TTC549 (cell line): ENCODE measurements around the gene OSBPL6.

Source experiments
- FAIRE-seq: peaks from 2 replicates; lab custom pipeline; 2012; peaks lifted over from hg19 to GRCh38; lab: Jason Lieb, UNC

Gene OSBPL6

DNA sequence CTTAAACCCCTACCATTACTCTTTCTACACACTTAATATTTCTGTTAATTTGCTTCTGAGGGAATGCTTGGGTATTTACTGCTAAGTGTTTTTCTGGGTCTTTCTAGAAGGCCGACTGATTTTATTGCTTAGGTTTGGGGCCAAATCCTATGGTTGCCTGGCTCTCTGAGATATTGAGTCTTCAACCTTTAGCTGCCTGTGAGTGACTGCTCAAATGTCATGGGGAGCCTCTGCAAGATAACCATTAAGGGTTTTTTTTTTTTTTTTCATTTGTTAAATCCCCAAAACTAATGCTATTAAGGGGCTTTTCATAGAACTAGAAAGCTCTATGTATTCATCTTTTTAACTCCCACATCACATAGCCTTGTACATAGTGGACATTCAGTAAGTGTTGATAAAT, 5.0 kb downstream of the OSBPL6 start:
- no peak for FAIRE-seq

- FAIRE-seq, result no peak
These were observed 6.0 kb downstream of the OSBPL6 start for GRCh38 chr2:178200331-178200730.

DNA sequence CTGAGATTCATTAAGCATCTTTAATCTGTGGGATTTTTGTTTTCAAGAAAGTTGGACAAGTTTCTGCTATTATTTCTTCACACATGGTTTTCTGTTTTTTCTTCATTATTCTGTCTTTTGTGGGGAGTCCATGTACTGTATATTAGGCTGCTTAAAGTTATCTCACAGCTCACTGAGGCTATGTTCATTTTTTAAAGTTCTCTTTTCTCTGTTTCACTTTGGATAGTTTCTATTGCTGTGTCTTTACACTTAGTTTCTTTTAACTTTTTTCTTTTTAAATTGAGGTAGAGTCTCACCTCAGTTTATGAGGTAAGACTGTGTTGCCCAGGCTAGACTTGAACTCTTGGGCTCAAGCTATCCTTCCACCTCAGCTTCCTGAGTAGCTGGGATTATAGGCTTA, 8.6 kb downstream of the OSBPL6 start:
- FAIRE-seq, result no peak

DNA sequence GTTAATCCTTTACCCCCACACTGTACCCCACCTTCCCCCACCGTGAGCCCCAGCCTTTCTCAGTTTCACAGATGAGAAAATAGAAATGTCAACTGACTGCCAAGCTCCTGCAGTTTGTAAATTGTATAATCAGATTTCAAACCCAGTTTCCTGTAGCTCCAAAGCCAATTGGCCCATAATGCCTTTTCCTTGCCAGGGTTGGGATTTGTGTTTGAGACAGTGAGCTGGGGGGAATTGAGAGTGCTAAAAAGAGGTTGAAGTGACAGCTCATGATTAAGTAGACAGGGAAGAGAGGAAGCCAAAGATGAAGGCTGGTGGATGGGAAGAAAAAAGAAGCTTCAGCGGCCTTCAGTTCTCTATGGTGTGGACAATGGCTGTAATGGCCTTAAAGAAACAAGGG, 10.7 kb downstream of the OSBPL6 start:
- no peak for FAIRE-seq

- no peak for FAIRE-seq
These were observed 11.7 kb downstream of the OSBPL6 start for GRCh38 chr2:178205853-178206521.

- no peak for FAIRE-seq
These were observed 14.0 kb downstream of the OSBPL6 start for GRCh38 chr2:178208336-178208735.

DNA sequence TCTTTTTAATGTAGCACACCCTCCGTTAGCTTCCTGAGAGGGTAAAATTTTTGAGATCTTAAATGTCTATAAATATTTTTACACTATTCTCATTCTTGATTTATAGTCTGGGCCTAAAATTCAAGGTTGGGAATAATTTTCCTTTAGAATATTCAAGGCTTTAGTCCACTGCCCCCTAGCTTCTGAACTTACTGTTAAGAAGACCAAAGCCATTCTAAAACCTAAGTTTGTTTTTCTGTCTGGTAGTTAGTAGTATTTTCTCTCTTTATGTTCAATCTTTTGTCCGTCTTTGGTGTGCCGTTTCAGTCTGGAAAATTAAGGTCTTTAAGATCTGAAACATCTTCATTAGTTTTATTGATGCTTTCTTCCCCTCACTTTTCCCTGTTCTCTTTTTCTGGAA, 14.5 kb downstream of the OSBPL6 start:
- peak; percentile 86 for FAIRE-seq

GRCh38 chr2:178211460-178211859, 17.1 kb downstream of the OSBPL6 start:
- no peak for FAIRE-seq

DNA sequence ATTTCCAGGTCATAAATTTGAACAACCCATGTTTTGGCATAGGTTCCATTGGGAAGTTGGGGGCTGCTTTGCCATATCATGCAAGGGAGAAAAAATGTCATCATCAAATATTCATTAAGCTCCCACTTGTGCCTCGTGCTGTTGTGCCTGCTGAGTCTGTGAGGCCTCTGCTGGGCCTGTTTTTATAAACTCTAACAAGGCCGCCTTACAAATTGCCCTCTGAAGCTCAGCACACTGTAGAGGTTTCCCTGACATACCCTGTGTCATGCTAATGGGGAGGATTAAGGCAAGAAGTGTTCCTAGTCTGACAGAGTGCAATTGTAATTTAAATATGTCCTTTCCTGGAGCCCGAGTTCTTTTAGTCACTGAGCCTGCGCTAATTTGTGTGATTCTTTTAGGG, 17.6 kb downstream of the OSBPL6 start:
- no peak for FAIRE-seq

GRCh38 chr2:178213991-178214390, 19.7 kb downstream of the OSBPL6 start:
- no peak for FAIRE-seq

- FAIRE-seq, result no peak
These were observed 24.9 kb downstream of the OSBPL6 start for GRCh38 chr2:178219247-178219646.

DNA sequence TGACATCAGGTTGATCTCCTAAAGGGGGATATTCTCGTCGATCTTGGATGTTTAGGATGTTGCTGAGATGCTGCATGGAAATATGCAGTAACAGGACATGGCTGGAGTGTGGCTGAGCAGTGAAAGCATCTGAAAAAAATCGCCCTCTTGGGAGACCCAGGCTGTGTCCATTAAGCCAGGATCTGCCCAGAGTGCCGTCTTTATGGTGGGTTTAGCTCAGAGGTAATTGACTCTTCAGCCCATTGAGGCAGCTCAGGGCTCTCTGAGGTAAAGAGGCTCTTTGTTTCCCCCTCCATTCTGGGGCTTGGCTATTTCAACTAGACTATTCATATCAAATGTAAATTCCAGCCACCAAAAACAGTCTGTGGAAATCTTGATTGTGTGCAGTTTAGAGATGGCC, 26.5 kb downstream of the OSBPL6 start:
- no peak for FAIRE-seq

- FAIRE-seq, result no peak
These were observed 27.2 kb downstream of the OSBPL6 start for GRCh38 chr2:178221556-178221955.

GRCh38 chr2:178223806-178224205, 29.5 kb downstream of the OSBPL6 start:
- no peak for FAIRE-seq

GRCh38 chr2:178225006-178225805, 30.9 kb downstream of the OSBPL6 start:
- FAIRE-seq, result no peak

DNA sequence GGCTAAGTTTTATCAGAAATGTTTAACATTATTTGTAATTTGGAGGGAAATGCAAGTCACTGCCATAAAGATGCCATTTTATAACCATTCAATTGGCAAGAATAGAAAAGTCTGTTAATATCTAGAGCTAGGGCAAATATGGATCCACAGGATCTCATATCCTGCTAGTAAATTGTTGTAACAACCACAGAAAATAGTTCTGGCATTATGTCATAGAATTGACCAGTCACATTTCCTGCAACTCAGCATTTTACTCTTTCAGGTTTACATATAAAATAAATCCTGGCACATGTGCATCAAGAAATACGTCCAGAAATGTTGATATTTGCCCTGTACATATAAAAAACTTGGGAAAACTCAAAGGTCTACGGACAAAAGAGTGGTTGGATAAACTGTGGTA, 32.9 kb downstream of the OSBPL6 start:
- no peak for FAIRE-seq

DNA sequence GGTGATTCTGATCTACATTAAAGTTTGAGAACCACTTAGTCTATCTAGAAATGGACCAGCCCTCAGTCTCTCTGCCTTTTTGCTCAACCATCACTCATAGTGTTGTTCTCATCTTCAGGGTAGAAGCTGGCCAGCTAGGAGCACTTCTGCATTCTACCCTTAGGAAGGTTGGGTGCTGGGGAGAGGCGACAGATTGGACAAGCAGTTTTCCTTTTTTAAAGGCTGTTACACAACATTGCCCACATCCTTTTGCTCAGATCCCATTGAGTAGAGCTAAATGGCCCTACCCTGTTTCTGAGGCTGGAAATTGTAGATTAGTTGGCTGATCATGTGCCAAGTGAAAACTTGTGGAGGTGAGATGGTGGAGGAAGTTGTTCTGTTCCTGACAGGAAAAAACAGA, 35.6 kb downstream of the OSBPL6 start:
- no peak for FAIRE-seq

- no peak for FAIRE-seq
These were observed 36.1 kb downstream of the OSBPL6 start for GRCh38 chr2:178230396-178230795.

DNA sequence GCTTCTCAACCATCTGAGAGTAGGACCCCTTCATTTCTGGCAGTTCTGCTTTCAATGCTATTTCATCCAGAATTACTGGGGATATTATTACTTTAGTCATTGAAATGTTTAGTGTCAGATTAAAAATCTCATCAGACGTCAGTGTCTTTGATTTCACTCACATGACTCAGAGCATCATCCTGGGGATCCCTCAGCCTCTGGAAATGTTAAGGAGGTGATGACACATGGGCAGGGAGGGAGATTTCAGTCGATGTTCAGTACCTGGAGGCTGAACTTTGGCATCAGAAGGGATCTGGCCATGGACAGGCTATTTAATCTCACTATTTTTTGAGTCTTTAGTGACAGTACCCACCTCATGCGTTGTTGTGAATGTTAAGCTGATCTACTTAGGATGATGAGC, 39.1 kb downstream of the OSBPL6 start:
- no peak for FAIRE-seq

GRCh38 chr2:178234648-178235047, 40.3 kb downstream of the OSBPL6 start:
- FAIRE-seq, result no peak

DNA sequence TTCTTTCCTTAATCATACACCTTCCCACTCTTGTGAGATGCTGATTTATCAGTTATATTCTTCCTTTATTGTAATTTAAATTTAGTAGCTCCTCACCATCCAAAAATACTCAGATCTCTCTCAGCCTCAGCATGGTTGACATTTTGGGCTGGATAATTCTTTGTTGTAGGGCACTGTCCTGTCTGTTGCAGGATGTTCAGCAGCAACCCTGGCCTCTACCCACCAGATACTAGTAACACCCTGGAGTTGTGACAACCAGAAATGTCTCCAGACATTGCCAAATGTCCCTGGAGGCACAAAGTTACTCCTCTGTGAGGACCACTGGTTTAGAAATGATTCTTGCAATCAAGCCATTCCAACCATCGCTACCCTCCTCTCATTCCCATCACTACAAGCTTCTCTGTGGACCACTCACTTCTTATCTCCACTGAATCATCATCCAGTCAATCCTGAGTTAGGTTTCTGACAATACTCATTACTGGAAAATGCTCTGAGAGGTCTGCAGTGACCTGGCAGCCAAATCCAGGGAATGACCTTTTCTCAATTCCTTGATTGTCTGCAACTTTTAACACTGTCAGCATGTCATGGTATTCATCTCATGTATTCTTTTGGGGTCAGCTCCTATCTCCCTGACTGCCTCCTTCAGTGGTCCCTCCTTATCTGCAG, 43.3 kb downstream of the OSBPL6 start:
- FAIRE-seq, result no peak

DNA sequence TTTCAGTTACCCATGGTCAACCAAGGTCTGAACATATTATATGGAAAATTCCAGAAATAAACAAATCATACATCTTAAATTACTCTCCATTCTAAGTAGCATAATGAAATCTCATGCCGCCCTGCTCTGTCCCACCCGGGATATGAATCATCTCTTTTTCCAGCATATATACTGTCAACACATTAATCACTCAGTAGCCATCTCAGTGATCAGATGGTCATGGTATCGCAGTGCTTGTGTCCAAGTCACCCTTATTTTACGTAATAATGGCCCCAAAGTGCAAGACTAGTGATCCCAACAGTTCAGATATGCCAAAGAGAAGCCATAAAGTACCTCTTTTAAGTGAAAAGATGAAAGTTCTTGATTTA, 43.8 kb downstream of the OSBPL6 start:
- FAIRE-seq, result no peak

DNA sequence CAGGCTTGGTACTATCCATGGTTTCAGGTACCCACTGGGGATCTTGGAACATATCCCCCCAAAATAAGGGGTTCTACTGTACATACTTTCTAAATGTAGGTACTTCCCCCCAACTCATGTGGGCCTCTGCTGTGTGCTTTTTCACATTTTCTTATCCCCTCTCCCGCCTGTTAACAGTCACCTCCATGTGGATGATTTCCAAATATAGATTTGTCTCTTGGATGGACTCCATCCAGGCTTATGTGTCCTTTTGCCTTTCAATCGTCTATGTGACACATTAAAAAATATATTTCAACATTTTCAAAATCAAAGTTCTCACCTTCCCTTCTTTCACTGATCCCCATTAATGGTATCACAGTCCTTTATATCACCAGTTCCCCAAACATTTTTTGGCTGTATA, 44.4 kb downstream of the OSBPL6 start:
- FAIRE-seq, result no peak
